Heart right ventricle (tissue), 16 donors: ENCODE measurements around the gene ARHGAP36. TPM values are rescaled to one million over a fixed set of nuclear protein-coding genes. Genes with fewer than 3 reads are reported as not detected.

Source experiments
- ATAC-seq, 8 donors: fragments of 200-7000 bp; cut with Tn5 transposase; one replicate each; pipeline ENCODE4 v1.9.1; 2020; ENCODE audit warnings: mild to moderate bottlenecking in 8 of 8, moderate library complexity in 8 of 8, moderate number of reproducible peaks in 1 of 8
- DNase-seq, 2 donors: peaks; one replicate each; pipeline ENCODE4 v3.0.0-alpha.2; 2020
- H3K27ac ChIP-seq, 10 donors: fragments of 200-600 bp; sonication (generic) in 2 of 10; one replicate each; pipeline versions ENCODE4 v1.5.0 to v1.8.0; 2020 to 2022; ENCODE audit warnings: mild to moderate bottlenecking in 3 of 10
- H3K27me3 ChIP-seq, 7 donors: fragments of 200-600 bp; one replicate each; pipeline ENCODE4 v1.8.0; 2021 to 2022; ENCODE audit warnings: mild to moderate bottlenecking in 2 of 7
- H3K36me3 ChIP-seq, 9 donors: fragments of 200-600 bp; sonication (generic) in 1 of 9; one replicate each; pipeline versions ENCODE4 v1.5.0 to v1.8.0; 2020 to 2022; ENCODE audit warnings: mild to moderate bottlenecking in 2 of 9
- H3K4me1 ChIP-seq, 9 donors: fragments of 200-600 bp; sonication (generic) in 1 of 9; one replicate each; pipeline versions ENCODE4 v1.5.0 to v1.8.0; 2020 to 2022; ENCODE audit warnings: mild to moderate bottlenecking in 4 of 9
- H3K4me3 ChIP-seq, 10 donors: fragments of 200-600 bp; sonication (generic) in 2 of 10; one replicate each; pipeline versions ENCODE4 v1.5.0 to v1.8.0; 2020 to 2022; ENCODE audit warnings: mild to moderate bottlenecking in 7 of 10, moderate library complexity in 2 of 10
- H3K9me3 ChIP-seq, 11 donors: fragments of 200-600 bp in 10 of 11; sonication (generic) in 2 of 11; one replicate each; pipeline versions ENCODE4 v1.5.0 to v1.8.0; 2013 to 2022; ENCODE audit warnings: mild to moderate bottlenecking in 2 of 11, control low read depth in 1 of 11, moderate library complexity in 1 of 11
- WGBS, 2 donors: extraction: QIAGEN DNeasy Blood & Tissue Kit; methylation state at CpG; one replicate each; pipeline ENCODE4 v1.1.7; 2013; ENCODE audit warnings: inconsistent platforms in 1 of 2; 5-methylcytosine and 5-hydroxymethylcytosine counted together
- intact Hi-C, 10 donors: fragments of 100-400 bp; cut with DNase I; formaldehyde crosslinking; loops; one replicate each; pipeline versions ENCODE4 v1.11.1 to v1.14.2; 2022
- polyA plus RNA-seq, 2 donors: library from polyadenylated mRNA; stranded (reverse); fragments of 200-250 nt; gene quantifications; one replicate each; pipeline ENCODE4 v1.2.3, GENCODE V29; 2013
- total RNA-seq, 10 donors: library from RNA; stranded (reverse); fragmentation: NEBNext Ultra II Directional in 3 of 10; extraction: Animal tissue kit (Norgen Biotek cat#: 25700) in 3 of 10; gene quantifications; one replicate each; pipeline versions ENCODE4 v1.2.1 to v1.2.4, GENCODE V29; 2021 to 2023
- TF ChIP-seq, protein P1 (sequence below), 9 donors: fragments of 200-600 bp; sonication (generic) in 2 of 9; IDR thresholded peaks; one replicate each; pipeline versions ENCODE4 v1.5.0 to v1.8.0; 2021 to 2022; ENCODE audit warnings: antibody characterized with exemption in 9 of 9, mild to moderate bottlenecking in 5 of 9, moderate library complexity in 1 of 9
- donor health status: Arrhythmogenic right ventricular cardiomyopathy.
- donor health status: ischemic (EF 13 %, LVEDD 7.1; RV severe dilation, severe dysfunction).
- donor health status: healthy with polysubstance abuse.
- donor health status: DM: no; HTN: yes; CAD: no.
- donor health status: DM: no; HTN: no; CAD: no.
- donor health status: ischemic (EF 25% LVEDD 6.9; RV normal size, moderate dysfunction).
- donor health status: ischemic (EF 25% LVEDD 5.7; RV mildly dilated, moderate dysfunction).
- donor health status: healthy.
- donor health status: DM: yes; HTN: yes; CAD: no.
- donor health status: Ischemic cardiomyopathy.
- donor health status: ischemic (EF 35%, LVEDD 5.7; RV mildly dilated, moderate dysfunction).
- donor health status: nonischemic (EF 11% LVEDD 7.7; RV severe dilation, severe dysfunction).
- donor health status: DM: yes; HTN: yes; CAD: no.
- donor health status: PGD.
- donor health status: ischemic (EF 29% LVEDD 5.4; RV normal size, mild dysfunction).
- donor health status: nonischemic (EF 23%, LVEDD 6.1; RV moderate dilation, normal function).

ARHGAP36 gene
- total and polyA plus RNA-seq, 12 donors: not detected

DNA sequence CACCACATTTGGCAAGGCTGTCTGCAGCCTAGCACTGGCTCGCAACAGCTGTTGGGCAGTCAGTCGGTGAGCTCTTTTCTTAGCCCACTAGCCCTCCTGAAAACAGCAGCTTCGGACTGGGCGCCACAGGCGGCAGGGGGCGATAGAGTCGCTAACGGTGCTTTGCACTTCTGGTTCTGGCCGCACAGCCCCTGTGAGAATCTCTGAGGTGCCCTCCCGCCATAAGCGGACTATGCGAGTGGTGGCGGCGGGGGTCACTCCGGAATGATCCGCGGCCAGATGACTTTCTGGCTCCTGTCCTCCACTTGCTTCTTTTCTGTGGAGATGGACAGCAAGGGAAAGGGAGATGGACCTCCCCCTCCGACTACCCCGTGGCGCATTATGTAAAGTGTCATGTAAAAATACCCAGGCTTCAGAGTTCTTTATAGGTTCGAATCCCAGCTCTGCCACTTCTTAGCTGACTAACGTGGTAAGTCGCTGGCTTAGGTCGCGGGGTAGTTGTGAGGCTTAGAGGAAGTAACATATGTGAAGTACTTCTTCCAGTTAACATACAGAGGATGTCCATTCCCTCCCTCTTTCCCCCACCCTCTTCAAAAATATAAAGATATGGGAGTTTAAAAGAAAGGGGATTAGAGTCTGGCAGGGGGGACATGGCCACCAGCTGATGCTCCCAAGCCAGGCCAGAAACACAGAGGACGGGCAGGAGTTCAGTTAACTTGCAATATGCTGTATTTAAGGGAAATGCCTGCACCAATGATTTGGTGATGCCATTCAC, 11.0 kb downstream of the ARHGAP36 start:
- Histone ChIP-seq H3K4me3 (no peak overlapping the region), H3K27me3 (peaks cover 0 to 98% (median 28%) of the 10 kb centered on the region in 7 donors), H3K9me3 (no peaks in the 10 kb centered on the region), H3K27ac (no peak overlapping the region), H3K36me3 (no peaks in the 10 kb centered on the region), H3K4me1 (no peaks in the 10 kb centered on the region)
- TF ChIP-seq, protein P1, sequence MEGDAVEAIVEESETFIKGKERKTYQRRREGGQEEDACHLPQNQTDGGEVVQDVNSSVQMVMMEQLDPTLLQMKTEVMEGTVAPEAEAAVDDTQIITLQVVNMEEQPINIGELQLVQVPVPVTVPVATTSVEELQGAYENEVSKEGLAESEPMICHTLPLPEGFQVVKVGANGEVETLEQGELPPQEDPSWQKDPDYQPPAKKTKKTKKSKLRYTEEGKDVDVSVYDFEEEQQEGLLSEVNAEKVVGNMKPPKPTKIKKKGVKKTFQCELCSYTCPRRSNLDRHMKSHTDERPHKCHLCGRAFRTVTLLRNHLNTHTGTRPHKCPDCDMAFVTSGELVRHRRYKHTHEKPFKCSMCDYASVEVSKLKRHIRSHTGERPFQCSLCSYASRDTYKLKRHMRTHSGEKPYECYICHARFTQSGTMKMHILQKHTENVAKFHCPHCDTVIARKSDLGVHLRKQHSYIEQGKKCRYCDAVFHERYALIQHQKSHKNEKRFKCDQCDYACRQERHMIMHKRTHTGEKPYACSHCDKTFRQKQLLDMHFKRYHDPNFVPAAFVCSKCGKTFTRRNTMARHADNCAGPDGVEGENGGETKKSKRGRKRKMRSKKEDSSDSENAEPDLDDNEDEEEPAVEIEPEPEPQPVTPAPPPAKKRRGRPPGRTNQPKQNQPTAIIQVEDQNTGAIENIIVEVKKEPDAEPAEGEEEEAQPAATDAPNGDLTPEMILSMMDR (IDR thresholded peaks at IDR 0.05): peak in 7 of 9 donors; percentile 30 to 42 (median 36)
- ATAC-seq (no peak), DNase-seq (no peak)
- WGBS, 2 donors: 6% methylated on average over 26 of the region's 26 CpGs
- intact Hi-C loops: no loop called here

DNA sequence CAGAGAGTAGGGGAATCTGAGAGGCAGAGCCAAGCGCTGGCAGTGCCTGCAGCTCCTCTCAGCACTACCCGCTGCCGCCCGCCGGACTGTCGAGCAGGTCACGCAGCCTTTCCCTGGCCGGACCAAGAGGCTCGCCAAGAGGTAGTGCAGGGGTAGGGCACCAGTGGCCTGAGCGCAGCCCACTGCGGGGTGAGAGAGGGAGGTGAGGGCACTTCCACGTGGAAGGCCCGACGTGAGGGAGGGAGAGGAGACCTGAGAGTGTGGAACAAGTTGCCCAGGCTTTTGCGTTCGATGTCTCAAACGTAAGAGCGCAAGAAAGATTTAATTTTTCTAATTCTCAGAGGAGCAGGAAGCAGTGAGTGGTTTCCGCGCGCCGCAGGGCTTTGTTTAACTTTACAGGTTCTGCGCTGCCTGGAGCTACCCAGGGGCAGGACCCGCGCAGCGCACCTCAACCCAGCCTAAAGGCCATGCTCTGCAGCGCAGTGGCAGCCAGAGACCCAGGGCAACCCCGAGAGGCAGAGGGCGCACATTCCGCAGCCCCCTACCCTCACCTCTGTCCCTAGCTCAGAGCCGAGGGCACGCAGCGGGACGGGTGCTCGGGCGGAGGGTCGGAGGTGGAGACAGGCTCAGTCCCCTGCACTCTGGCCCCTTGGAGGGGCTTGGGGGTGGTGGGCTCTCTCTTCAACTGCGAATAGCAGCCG, 14.9 kb downstream of the ARHGAP36 start:
- Histone ChIP-seq H3K36me3 (no peaks in the 10 kb centered on the region), H3K4me1 (no peaks in the 10 kb centered on the region), H3K27me3 (peaks cover 0 to 80% (median 20%) of the 10 kb centered on the region in 7 donors), H3K9me3 (no peaks in the 10 kb centered on the region), H3K27ac (no peak overlapping the region), H3K4me3 (no peak overlapping the region)
- no peak for ATAC-seq
- 1 to 7% methylated on average over 33 to 39 of the region's 39 CpGs for WGBS, 2 donors
- TF ChIP-seq, protein P1 (IDR thresholded peaks at IDR 0.05): no peak
- DNase-seq: no peak
- intact Hi-C loops: no loop called here

DNA sequence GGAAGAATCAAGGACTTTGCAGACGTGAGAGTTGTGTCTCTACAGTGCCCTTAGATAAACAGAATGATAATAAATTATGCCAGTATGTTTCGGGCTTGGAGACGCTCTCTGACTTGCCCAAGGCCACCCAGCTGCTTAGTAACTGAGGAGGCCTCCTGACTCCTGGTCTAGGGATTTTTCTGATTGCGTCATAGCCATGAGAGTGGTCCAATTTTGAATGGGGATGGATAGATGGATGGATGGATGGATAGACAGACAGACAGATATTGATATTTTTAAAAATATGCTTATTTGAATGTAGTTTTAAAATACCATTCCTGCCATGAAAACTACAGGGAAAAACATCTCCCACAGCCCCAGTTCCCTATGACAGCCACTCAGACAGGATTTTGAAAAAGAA, 15.5 kb downstream of the ARHGAP36 start:
- intact Hi-C loops: no loop called here
- no peak for ATAC-seq
- H3K27me3 ChIP-seq: peaks cover 0 to 79% (median 16%) of the 10 kb centered on the region in 7 donors

More for the DNA sequence above, 15.5 kb downstream of the ARHGAP36 start:
- no peak overlapping the region for H3K4me3 ChIP-seq
- WGBS, 2 donors: 11 to 15% methylated on average over 4 of the region's 4 CpGs
- TF ChIP-seq, protein P1 (IDR thresholded peaks at IDR 0.05): no peak
- H3K27ac ChIP-seq: no peak overlapping the region
- H3K4me1 ChIP-seq: no peaks in the 10 kb centered on the region
- DNase-seq: no peak
- H3K9me3 ChIP-seq: no peaks in the 10 kb centered on the region
- H3K36me3 ChIP-seq: no peaks in the 10 kb centered on the region
